H1 (cell line): ENCODE measurements around the gene ATXN2.

Experiments
- CTBP2 ChIP-seq: IDR thresholded peaks from 2 replicates; pipeline ENCODE4 v1.7.0; 2011; ENCODE audit warnings: borderline replicate concordance, mild to moderate bottlenecking, moderate library complexity, mixed read lengths, low read length; ENCODE audit not compliant: insufficient read depth, insufficient read length
- EZH2 ChIP-seq: fragments of 200-600 bp; sonication (generic); IDR thresholded peaks from 2 replicates; pipeline ENCODE4 v1.7.1; 2012; ENCODE audit warnings: low read depth, mild to moderate bottlenecking, moderate library complexity, low read length, inconsistent platforms; ENCODE audit not compliant: severe bottlenecking
- GABPA ChIP-seq: IDR thresholded peaks from 2 replicates; pipeline ENCODE4 v1.6.1; 2011; ENCODE audit warnings: mild to moderate bottlenecking, low read length, moderate library complexity, borderline replicate concordance; ENCODE audit not compliant: insufficient read depth
- POLR2A ChIP-seq, 2 experiments: IDR thresholded peaks; 1 replicate in 1 of 2; 2 replicates in 1 of 2; pipeline ENCODE4 v1.6.1; 2011; ENCODE audit warnings: low read depth in 2 of 2, low read length in 2 of 2, mild to moderate bottlenecking in 2 of 2; ENCODE audit errors: control extremely low read depth in 1 of 2
- POLR2AphosphoS5 ChIP-seq: IDR thresholded peaks from 2 replicates; pipeline ENCODE4 v1.6.1; 2011; ENCODE audit warnings: low read depth, low read length
- SIN3A ChIP-seq, 2 experiments: IDR thresholded peaks in 1 of 2; conservative IDR thresholded peaks in 1 of 2; 2 replicates each; pipeline ENCODE4 v1.6.1; 2011 to 2012; ENCODE audit warnings: low read length in 2 of 2, improper control_type of control experiment in 1 of 2, low read depth in 1 of 2, mild to moderate bottlenecking in 1 of 2
- TF ChIP-seq, protein P1 (sequence below), 3 experiments: IDR thresholded peaks; 1 replicate in 2 of 3; 2 replicates in 1 of 3; pipeline versions ENCODE4 v1.5.1 to v1.6.1; 2011; ENCODE audit warnings: low read length in 3 of 3, mild to moderate bottlenecking in 3 of 3, inconsistent platforms in 2 of 3, low read depth in 1 of 3, moderate library complexity in 1 of 3; ENCODE audit not compliant: insufficient read depth in 1 of 3; ENCODE audit errors: control extremely low read depth in 1 of 3

DNA sequence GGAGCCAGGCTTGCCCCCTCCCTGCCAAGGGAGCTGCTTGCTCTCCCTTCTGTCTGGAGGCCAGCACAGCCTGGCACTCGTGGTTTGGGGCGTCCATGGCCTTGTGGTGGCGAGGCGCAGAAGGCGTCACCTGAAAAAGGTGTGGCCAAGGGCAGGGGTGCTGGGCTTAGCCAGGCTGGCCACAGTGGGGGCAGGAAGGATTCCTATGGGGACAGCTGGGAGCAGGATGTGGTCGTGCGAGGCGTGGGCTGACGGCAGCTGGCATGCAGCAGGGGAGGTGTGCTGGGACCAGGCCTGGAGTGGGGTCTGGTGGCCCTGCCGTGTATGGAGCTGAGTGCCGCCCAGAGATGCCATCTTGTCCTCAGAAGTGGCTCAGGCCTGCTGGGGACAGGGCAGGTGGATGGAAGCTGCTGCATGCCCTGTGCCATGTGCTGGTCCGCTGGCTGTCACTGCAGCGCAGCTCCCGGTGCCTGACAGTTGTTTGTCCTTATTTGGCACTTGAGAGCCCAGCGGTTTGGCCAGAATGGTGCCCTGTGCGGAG is 163.4 kb downstream of the ATXN2 start:
- TF ChIP-seq, protein P1, sequence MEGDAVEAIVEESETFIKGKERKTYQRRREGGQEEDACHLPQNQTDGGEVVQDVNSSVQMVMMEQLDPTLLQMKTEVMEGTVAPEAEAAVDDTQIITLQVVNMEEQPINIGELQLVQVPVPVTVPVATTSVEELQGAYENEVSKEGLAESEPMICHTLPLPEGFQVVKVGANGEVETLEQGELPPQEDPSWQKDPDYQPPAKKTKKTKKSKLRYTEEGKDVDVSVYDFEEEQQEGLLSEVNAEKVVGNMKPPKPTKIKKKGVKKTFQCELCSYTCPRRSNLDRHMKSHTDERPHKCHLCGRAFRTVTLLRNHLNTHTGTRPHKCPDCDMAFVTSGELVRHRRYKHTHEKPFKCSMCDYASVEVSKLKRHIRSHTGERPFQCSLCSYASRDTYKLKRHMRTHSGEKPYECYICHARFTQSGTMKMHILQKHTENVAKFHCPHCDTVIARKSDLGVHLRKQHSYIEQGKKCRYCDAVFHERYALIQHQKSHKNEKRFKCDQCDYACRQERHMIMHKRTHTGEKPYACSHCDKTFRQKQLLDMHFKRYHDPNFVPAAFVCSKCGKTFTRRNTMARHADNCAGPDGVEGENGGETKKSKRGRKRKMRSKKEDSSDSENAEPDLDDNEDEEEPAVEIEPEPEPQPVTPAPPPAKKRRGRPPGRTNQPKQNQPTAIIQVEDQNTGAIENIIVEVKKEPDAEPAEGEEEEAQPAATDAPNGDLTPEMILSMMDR (IDR thresholded peaks at IDR 0.05; ENCODE audit: control extremely low read depth in 1 of 3, insufficient read depth in 1 of 3, low read depth in 1 of 3, low read length in 3 of 3): no peak
- no peak for TF ChIP-seq EZH2
- TF ChIP-seq SIN3A (conservative IDR thresholded peaks at IDR 0.05 in 1 of 2, IDR thresholded peaks at IDR 0.05 in 1 of 2; ENCODE audit: low read depth in 1 of 2, low read length in 2 of 2): no peak
- no peak for TF ChIP-seq POLR2A (IDR thresholded peaks at IDR 0.05; ENCODE audit: control extremely low read depth in 1 of 2, low read depth in 2 of 2, low read length in 2 of 2)
- no peak for TF ChIP-seq GABPA
- TF ChIP-seq CTBP2: no peak
- no peak for TF ChIP-seq POLR2AphosphoS5
